OCI-LY1 (cell line): ENCODE data around the gene SPOCK1.

Experiments used
- EZH2 ChIP-seq: fragments of 200-600 bp; sonication (generic), shearing (Covaris generic); IDR thresholded peaks from 2 replicates; pipeline ENCODE4 v1.8.0; 2017; ENCODE audit warnings: borderline replicate concordance, mixed run types, mild to moderate bottlenecking, antibody characterized with exemption, low read length, moderate library complexity, mixed read lengths
- TF ChIP-seq, protein P1 (sequence below): fragments of 200-600 bp; sonication (generic), shearing (Covaris generic); IDR thresholded peaks from 2 replicates; pipeline ENCODE4 v1.5.1; 2017; ENCODE audit warnings: mild to moderate bottlenecking, antibody characterized with exemption, low read length, moderate library complexity, mixed read lengths

DNA sequence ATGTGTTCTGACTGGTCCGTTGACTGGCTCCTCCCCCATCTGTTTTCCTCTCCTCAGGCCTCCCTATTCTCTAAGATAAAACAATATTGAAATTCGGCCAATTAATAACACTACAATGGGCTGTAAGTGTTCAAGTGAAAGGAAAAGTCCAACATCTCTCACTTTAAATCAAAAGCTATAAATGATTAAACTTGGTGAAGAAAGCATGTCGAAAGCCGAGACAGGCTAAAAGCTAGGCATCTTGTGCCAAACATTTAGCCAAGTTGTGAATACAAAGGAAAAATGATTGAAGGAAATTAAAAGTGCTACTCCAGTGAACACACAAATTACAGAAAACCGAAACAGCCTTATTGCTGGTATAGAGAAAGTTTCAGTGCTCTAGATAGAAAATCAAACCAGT lies 310.6 kb downstream of the SPOCK1 start:
- TF ChIP-seq, protein P1, sequence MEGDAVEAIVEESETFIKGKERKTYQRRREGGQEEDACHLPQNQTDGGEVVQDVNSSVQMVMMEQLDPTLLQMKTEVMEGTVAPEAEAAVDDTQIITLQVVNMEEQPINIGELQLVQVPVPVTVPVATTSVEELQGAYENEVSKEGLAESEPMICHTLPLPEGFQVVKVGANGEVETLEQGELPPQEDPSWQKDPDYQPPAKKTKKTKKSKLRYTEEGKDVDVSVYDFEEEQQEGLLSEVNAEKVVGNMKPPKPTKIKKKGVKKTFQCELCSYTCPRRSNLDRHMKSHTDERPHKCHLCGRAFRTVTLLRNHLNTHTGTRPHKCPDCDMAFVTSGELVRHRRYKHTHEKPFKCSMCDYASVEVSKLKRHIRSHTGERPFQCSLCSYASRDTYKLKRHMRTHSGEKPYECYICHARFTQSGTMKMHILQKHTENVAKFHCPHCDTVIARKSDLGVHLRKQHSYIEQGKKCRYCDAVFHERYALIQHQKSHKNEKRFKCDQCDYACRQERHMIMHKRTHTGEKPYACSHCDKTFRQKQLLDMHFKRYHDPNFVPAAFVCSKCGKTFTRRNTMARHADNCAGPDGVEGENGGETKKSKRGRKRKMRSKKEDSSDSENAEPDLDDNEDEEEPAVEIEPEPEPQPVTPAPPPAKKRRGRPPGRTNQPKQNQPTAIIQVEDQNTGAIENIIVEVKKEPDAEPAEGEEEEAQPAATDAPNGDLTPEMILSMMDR: no peak
- TF ChIP-seq EZH2: no peak
